BE2C (cell line): ENCODE data around the gene CES2. TPM values are rescaled to one million over a fixed set of nuclear protein-coding genes. Genes with fewer than 3 reads are reported as not detected.
A peak's percentile ranks its signal among the peaks of the same experiment; 100 is the strongest.

Source experiments
- DNase-seq: peaks from one replicate; pipeline ENCODE4 v3.0.0-alpha.2; 2020
- H3K27me3 ChIP-seq: fragments of 250-450 bp; sonication (Bioruptor Pico); 2 replicates; pipeline ENCODE4 v1.5.1; 2020; ENCODE audit warnings: mild to moderate bottlenecking
- H3K36me3 ChIP-seq: fragments of 250-450 bp; sonication (Bioruptor Pico); 2 replicates; pipeline ENCODE4 v1.5.1; 2020; ENCODE audit warnings: mild to moderate bottlenecking
- H3K4me1 ChIP-seq: fragments of 250-450 bp; sonication (Bioruptor Pico); 2 replicates; pipeline ENCODE4 v1.5.1; 2020
- H3K4me3 ChIP-seq: 2 replicates; pipeline ENCODE4 v1.5.1; 2011; ENCODE audit warnings: low read depth, low read length
- H3K9me3 ChIP-seq: fragments of 250-450 bp; sonication (Bioruptor Pico); 2 replicates; pipeline ENCODE4 v1.5.1; 2020
- CTCF ChIP-seq: IDR thresholded peaks from 2 replicates; pipeline ENCODE4 v1.5.1; 2012; ENCODE audit warnings: mild to moderate bottlenecking, low read depth, low read length
- polyA plus RNA-seq: library from polyadenylated mRNA; unstranded; fragments of >200 nt; gene quantifications from one replicate; pipeline ENCODE4 v1.2.1, GENCODE V29; 2012; ENCODE audit warnings: low read depth, missing spikeins; ENCODE audit not compliant: insufficient read length, insufficient read depth

Gene CES2
- 49.5 TPM for polyA plus RNA-seq

DNA sequence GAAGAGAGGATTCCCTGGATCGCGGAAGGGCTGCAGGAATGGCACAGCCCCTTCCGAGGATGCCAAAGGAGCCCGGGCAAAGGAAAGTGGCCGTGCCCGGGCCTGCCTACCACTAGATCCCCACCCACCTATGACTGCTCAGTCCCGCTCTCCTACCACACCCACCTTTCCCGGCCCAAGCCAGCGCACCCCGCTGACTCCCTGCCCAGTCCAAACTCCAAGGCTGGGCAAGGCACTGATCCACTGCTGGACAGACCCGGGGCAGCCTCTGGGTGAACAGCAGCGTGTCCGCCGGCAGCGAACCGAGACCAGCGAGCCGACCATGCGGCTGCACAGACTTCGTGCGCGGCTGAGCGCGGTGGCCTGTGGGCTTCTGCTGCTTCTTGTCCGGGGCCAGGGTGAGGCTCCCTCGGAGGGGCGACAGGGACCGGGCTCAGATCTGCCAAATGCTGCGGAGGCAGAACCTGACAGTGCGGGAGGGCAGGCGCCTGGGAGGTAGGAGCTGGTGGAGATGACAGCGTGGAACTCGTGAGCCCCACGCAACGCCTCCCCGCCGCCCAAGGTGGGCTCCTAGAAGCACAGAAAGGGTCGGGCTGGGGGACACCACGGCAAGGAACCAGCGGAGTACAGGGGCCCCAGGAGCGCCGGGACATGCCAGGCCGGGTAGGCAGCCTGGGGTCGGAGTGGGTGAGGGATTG is at the start of gene CES2:
TSS of gene CES2 (plus strand) at position 203 of the 698 bp plus-strand sequence. CDS start at position 323, 120 bp downstream.
- Histone ChIP-seq H3K4me3 (peak within 1 kb of the TSS; percentile 99), H3K4me1 (no peaks in the 10 kb centered on the region), H3K36me3 (peaks cover 8% of the 10 kb centered on the region), H3K9me3 (no peaks in the 10 kb centered on the region), H3K27me3 (no peaks in the 10 kb centered on the region)
- TF ChIP-seq CTCF: no peak
- DNase-seq: no peak

DNA sequence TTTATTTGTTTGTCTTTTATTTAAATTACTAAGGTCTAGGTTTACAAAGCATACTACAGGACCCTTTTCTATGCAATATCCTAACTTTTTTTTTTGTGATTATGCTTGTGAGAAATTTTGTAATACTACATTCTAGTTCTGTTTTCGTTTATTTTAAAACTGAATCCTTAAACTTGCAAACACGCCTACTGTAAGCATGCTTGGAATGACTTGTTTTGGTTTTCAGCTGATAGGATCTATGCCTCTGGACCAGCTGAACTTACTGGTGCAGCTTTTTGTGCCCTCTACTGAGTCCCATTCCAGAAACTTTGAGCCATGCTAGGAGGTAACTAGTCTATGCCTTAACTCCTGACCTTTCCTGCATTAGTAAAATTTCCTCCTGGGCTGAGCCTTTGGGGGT is 49.0 kb upstream of the CES2 start:
- peaks cover 12% of the 10 kb centered on the region for H3K4me1 ChIP-seq
- no peaks in the 10 kb centered on the region for H3K9me3 ChIP-seq
- peaks cover 41% of the 10 kb centered on the region for H3K36me3 ChIP-seq
- H3K4me3 ChIP-seq: no peak overlapping the region
- no peak for TF ChIP-seq CTCF
- H3K27me3 ChIP-seq: no peaks in the 10 kb centered on the region
- no peak for DNase-seq

- TF ChIP-seq CTCF: no peak
- no peak overlapping the region for H3K4me3 ChIP-seq
- no peak for DNase-seq
- H3K36me3 ChIP-seq: peaks cover 45% of the 10 kb centered on the region
- no peaks in the 10 kb centered on the region for H3K9me3 ChIP-seq
- H3K4me1 ChIP-seq: peaks cover 12% of the 10 kb centered on the region
- no peaks in the 10 kb centered on the region for H3K27me3 ChIP-seq
These were observed 48.4 kb upstream of the CES2 start for GRCh38 chr16:66886914-66887313.

GRCh38 chr16:66888647-66889615 is 46.4 kb upstream of the CES2 start:
- no peak for DNase-seq
- TF ChIP-seq CTCF: no peak
- no peak overlapping the region for H3K4me3 ChIP-seq
- peaks cover 41% of the 10 kb centered on the region for H3K36me3 ChIP-seq
- H3K4me1 ChIP-seq: peaks cover 12% of the 10 kb centered on the region
- no peaks in the 10 kb centered on the region for H3K27me3 ChIP-seq
- H3K9me3 ChIP-seq: no peaks in the 10 kb centered on the region

GRCh38 chr16:66889622-66890021 is 45.7 kb upstream of the CES2 start:
- H3K36me3 ChIP-seq: peaks cover 35% of the 10 kb centered on the region
- H3K4me3 ChIP-seq: no peak overlapping the region
- H3K27me3 ChIP-seq: no peaks in the 10 kb centered on the region
- peaks cover 12% of the 10 kb centered on the region for H3K4me1 ChIP-seq
- H3K9me3 ChIP-seq: no peaks in the 10 kb centered on the region
- DNase-seq: no peak
- TF ChIP-seq CTCF: no peak
